PFSK-1 (cell line): ENCODE measurements around the gene ETV1.

Experiments used
- FOXP2 ChIP-seq: optimal IDR thresholded peaks from 2 replicates; pipeline ENCODE3; 2011; ENCODE audit warnings: borderline replicate concordance, control low read depth, inconsistent platforms; ENCODE audit not compliant: insufficient read depth; ENCODE audit errors: extremely low read length, extremely low read depth
- POLR2AphosphoS5 ChIP-seq: IDR thresholded peaks from 2 replicates; pipeline ENCODE4 v1.6.1; 2012; ENCODE audit warnings: low read depth, mild to moderate bottlenecking, control low read depth, low read length, moderate library complexity
- REST ChIP-seq, 2 experiments: IDR thresholded peaks; 2 replicates each; pipeline versions ENCODE4 v1.6.1 to v1.8.0; 2011 to 2012; ENCODE audit warnings: low read depth in 2 of 2, low read length in 2 of 2, control low read depth in 1 of 2, inconsistent platforms in 1 of 2, mild to moderate bottlenecking in 1 of 2, moderate library complexity in 1 of 2; ENCODE audit not compliant: insufficient read depth in 1 of 2
- SIN3A ChIP-seq: IDR thresholded peaks from 2 replicates; pipeline ENCODE4 v1.6.1; 2012; ENCODE audit warnings: mild to moderate bottlenecking, low read length, moderate library complexity, borderline replicate concordance; ENCODE audit not compliant: insufficient read depth
- TAF1 ChIP-seq: IDR thresholded peaks from 2 replicates; pipeline ENCODE4 v1.6.1; 2012; ENCODE audit warnings: low read length, control low read depth, borderline replicate concordance; ENCODE audit not compliant: insufficient read depth

GRCh38 chr7:13952921-13953320 lies 36.5 kb downstream of the ETV1 start:
- no peak for TF ChIP-seq POLR2AphosphoS5
- no peak for TF ChIP-seq FOXP2
- TF ChIP-seq REST (IDR thresholded peaks at IDR 0.05; ENCODE audit: insufficient read depth in 1 of 2, low read depth in 2 of 2, low read length in 2 of 2), result no peak
- no peak for TF ChIP-seq SIN3A
- no peak for TF ChIP-seq TAF1
